Activated CD4-positive, alpha-beta T cell treated with anti-CD3 and anti-CD28 coated beads, Interleukin-10, Interleukin-2, amounts not matched to agents 100 ng/mL and 50 ng/mL, durations not matched to agents 16 hours and 8 hours (primary cell): ENCODE results near the gene VCL.

Experiments used
- DNase-seq: peaks from one replicate; pipeline ENCODE4 v3.0.0-alpha.2; 2020

Gene VCL

GRCh38 chr10:74160013-74160412 lies 162.1 kb downstream of the VCL start:
- no peak for DNase-seq

GRCh38 chr10:74163319-74164068 lies 165.6 kb downstream of the VCL start:
- no peak for DNase-seq

GRCh38 chr10:74164716-74165529 lies 167.0 kb downstream of the VCL start:
- DNase-seq = no peak

GRCh38 chr10:74165530-74165901 lies 167.6 kb downstream of the VCL start:
- no peak for DNase-seq

- DNase-seq = no peak
Measured at GRCh38 chr10:74167443-74167842, 169.5 kb downstream of the VCL start.
